GM12878 (cell line): Measurements from ENCODE around the gene B3GALT4. TPM values are rescaled to one million over a fixed set of nuclear protein-coding genes. Genes with fewer than 3 reads are reported as not detected.
A peak's percentile ranks its signal among the peaks of the same experiment; 100 is the strongest.

Experiments
- BACH1 ChIP-seq: fragments of 450-650 bp; IDR thresholded peaks from 2 replicates; pipeline ENCODE4 v1.6.1; 2017; ENCODE audit warnings: mild to moderate bottlenecking, borderline replicate concordance
- JUNB ChIP-seq: IDR thresholded peaks from 2 replicates; pipeline ENCODE4 v1.6.1; 2016; ENCODE audit warnings: antibody characterized with exemption, mild to moderate bottlenecking
- MEF2B ChIP-seq: fragments of 450-650 bp; IDR thresholded peaks from 2 replicates; pipeline ENCODE4 v1.6.1; 2018; ENCODE audit warnings: mild to moderate bottlenecking, moderate library complexity; ENCODE audit not compliant: partially characterized antibody, poor library complexity, severe bottlenecking
- NFIC ChIP-seq: IDR thresholded peaks from 2 replicates; pipeline ENCODE4 v1.6.1; 2012; ENCODE audit warnings: low read depth, mild to moderate bottlenecking, inconsistent platforms, low read length, moderate library complexity
- SMC3 ChIP-seq: IDR thresholded peaks from 2 replicates; pipeline ENCODE4 v1.6.1; 2011; ENCODE audit warnings: low read length, improper control_type of control experiment, borderline replicate concordance
- ZNF217 ChIP-seq: fragments of 450-650 bp; IDR thresholded peaks from 2 replicates; pipeline ENCODE4 v1.6.1; 2017; ENCODE audit warnings: antibody characterized with exemption, mild to moderate bottlenecking
- microRNA-seq: library from miRNA; unstranded; fragments of <30 nt; microRNA quantifications from one replicate; pipeline ENCODE4, GENCODE V29; 2018
- polyA plus RNA-seq, 11 experiments: library from polyadenylated mRNA; depleted of rRNA in 4 of 11; unstranded in 6 of 11; stranded (reverse) in 5 of 11; fragments of >200 nt; fragmentation: Nextera tagmentation in 4 of 11; fragmentation: Illumina TruSeq in 1 of 11; extraction: Ambion mirVana in 4 of 11; extraction: Trizol in 1 of 11; gene quantifications; 1 replicate in 1 of 11; 2 replicates in 10 of 11; pipeline versions ENCODE4 v1.2.1 to v1.2.3, GENCODE V29; 2011 to 2016; ENCODE audit warnings: inconsistent platforms in 2 of 11, missing spikeins in 2 of 11, low read depth in 1 of 11
- total RNA-seq, 4 experiments: library from RNA; depleted of rRNA in 3 of 4; stranded (reverse); fragments of >200 nt in 3 of 4; fragmentation: Illumina TruSeq in 1 of 4; extraction: Trizol in 1 of 4; gene quantifications; 2 replicates each; pipeline versions ENCODE4 v1.2.1 to v1.2.3, GENCODE V29; 2013 to 2021

The B3GALT4 gene
- total and polyA plus RNA-seq, 10 of the 15 experiments (the other 5 are each of a cell fraction or from before 2014, with no cell fraction given) = 0.27 to 8.2 (median 2.6) TPM

- TF ChIP-seq NFIC (peak; percentile 33; the same call in 1 of the 2 replicates), SMC3 (no peak), ZNF217 (peak; percentile 29; the same call in 1 of the 2 replicates), MEF2B (peak; percentile 75), JUNB (peak; percentile 14; the same call in 1 of the 2 replicates), BACH1 (no peak)
Observed at GRCh38 chr6:33324125-33324524, 47.2 kb downstream of the B3GALT4 start (continued).

Small RNA genes within 50 kb of the gene (microRNA-seq; reads per million reads assigned to microRNA genes)
- gene MIR6834 (not detected), gene MIR6873 (not detected)

Other genes starting within 250 kb of the B3GALT4 start
Only the 7 nearest of the 20 such genes appear.
- gene VPS52, start 5.2 kb upstream of the B3GALT4 start, total RNA-seq (2014; rRNA removed) = 32.4 and 33.9 TPM in 2 replicates
- 20.9 and 22.1 TPM in 2 replicates for gene VPS52, start 5.2 kb upstream of the B3GALT4 start, total RNA-seq (2014; rRNA removed; fragmentation: Illumina TruSeq; extraction: Trizol)
- gene VPS52, start 5.2 kb upstream of the B3GALT4 start, total RNA-seq (2021) = 36.1 and 38.1 TPM in 2 replicates
- gene VPS52, start 5.2 kb upstream of the B3GALT4 start, polyA plus RNA-seq (2011; rRNA removed) = 29.7 and 52.7 TPM in 2 replicates
- gene VPS52, start 5.2 kb upstream of the B3GALT4 start, polyA plus RNA-seq (2014; fragmentation: Illumina TruSeq; extraction: Trizol) = 34.1 and 47.1 TPM in 2 replicates
- gene VPS52, start 5.2 kb upstream of the B3GALT4 start, polyA plus RNA-seq (2014; fragmentation: Nextera tagmentation; extraction: Ambion mirVana) = 10 to 100 TPM; 11.3 to 13.2 TPM
- 47.0 and 51.2 TPM in 2 replicates for gene VPS52, start 5.2 kb upstream of the B3GALT4 start, polyA plus RNA-seq (2014; rRNA removed)
- 10 to 100 TPM; 36.0 to 37.3 TPM for gene VPS52, start 5.2 kb upstream of the B3GALT4 start, polyA plus RNA-seq (2016; fragmentation: Nextera tagmentation; extraction: Ambion mirVana)
- 6,753 and 7,288 TPM in 2 replicates for gene RPS18, start 5.0 kb upstream of the B3GALT4 start, total RNA-seq (2014; rRNA removed)
- 7,180 and 7,566 TPM in 2 replicates for gene RPS18, start 5.0 kb upstream of the B3GALT4 start, total RNA-seq (2014; rRNA removed; fragmentation: Illumina TruSeq; extraction: Trizol)
- gene RPS18, start 5.0 kb upstream of the B3GALT4 start, total RNA-seq (2021) = 5,526 and 5,774 TPM in 2 replicates
- 8,077 and 9,878 TPM in 2 replicates for gene RPS18, start 5.0 kb upstream of the B3GALT4 start, polyA plus RNA-seq (2011; rRNA removed)
- 7,632 and 8,884 TPM in 2 replicates for gene RPS18, start 5.0 kb upstream of the B3GALT4 start, polyA plus RNA-seq (2014; fragmentation: Illumina TruSeq; extraction: Trizol)
- over 10,000 TPM; 17,270 to 20,828 TPM for gene RPS18, start 5.0 kb upstream of the B3GALT4 start, polyA plus RNA-seq (2014; fragmentation: Nextera tagmentation; extraction: Ambion mirVana)
- gene RPS18, start 5.0 kb upstream of the B3GALT4 start, polyA plus RNA-seq (2014; rRNA removed) = 9,185 and 10,303 TPM in 2 replicates
- gene RPS18, start 5.0 kb upstream of the B3GALT4 start, polyA plus RNA-seq (2016; fragmentation: Nextera tagmentation; extraction: Ambion mirVana) = 1,000 to 10,000 TPM; 4,228 to 4,318 TPM
- gene WDR46, start 12.1 kb downstream of the B3GALT4 start, total RNA-seq (2014; rRNA removed) = 82.7 and 98.4 TPM in 2 replicates
- 93.9 and 98.0 TPM in 2 replicates for gene WDR46, start 12.1 kb downstream of the B3GALT4 start, total RNA-seq (2014; rRNA removed; fragmentation: Illumina TruSeq; extraction: Trizol)
- gene WDR46, start 12.1 kb downstream of the B3GALT4 start, total RNA-seq (2021) = 90.4 and 96.4 TPM in 2 replicates
- gene WDR46, start 12.1 kb downstream of the B3GALT4 start, polyA plus RNA-seq (2011; rRNA removed) = 31.7 and 50.0 TPM in 2 replicates
- gene WDR46, start 12.1 kb downstream of the B3GALT4 start, polyA plus RNA-seq (2014; fragmentation: Illumina TruSeq; extraction: Trizol) = 58.9 and 66.9 TPM in 2 replicates
- 10 to 100 TPM; 10.1 to 23.5 TPM for gene WDR46, start 12.1 kb downstream of the B3GALT4 start, polyA plus RNA-seq (2014; fragmentation: Nextera tagmentation; extraction: Ambion mirVana)
- 75.5 and 88.6 TPM in 2 replicates for gene WDR46, start 12.1 kb downstream of the B3GALT4 start, polyA plus RNA-seq (2014; rRNA removed)
- gene WDR46, start 12.1 kb downstream of the B3GALT4 start, polyA plus RNA-seq (2016; fragmentation: Nextera tagmentation; extraction: Ambion mirVana) = 100 to 1,000 TPM; 134 to 147 TPM
- gene PFDN6, start 12.5 kb downstream of the B3GALT4 start, total RNA-seq (2014; rRNA removed) = 110 and 131 TPM in 2 replicates
- 134 and 141 TPM in 2 replicates for gene PFDN6, start 12.5 kb downstream of the B3GALT4 start, total RNA-seq (2014; rRNA removed; fragmentation: Illumina TruSeq; extraction: Trizol)
- 87.8 and 91.8 TPM in 2 replicates for gene PFDN6, start 12.5 kb downstream of the B3GALT4 start, total RNA-seq (2021)
- gene PFDN6, start 12.5 kb downstream of the B3GALT4 start, polyA plus RNA-seq (2011; rRNA removed) = 73.4 and 83.5 TPM in 2 replicates
- gene PFDN6, start 12.5 kb downstream of the B3GALT4 start, polyA plus RNA-seq (2014; fragmentation: Illumina TruSeq; extraction: Trizol) = 168 and 182 TPM in 2 replicates
- 1 to 10 TPM; 3.1 to 5.7 TPM for gene PFDN6, start 12.5 kb downstream of the B3GALT4 start, polyA plus RNA-seq (2014; fragmentation: Nextera tagmentation; extraction: Ambion mirVana)
- 164 and 165 TPM in 2 replicates for gene PFDN6, start 12.5 kb downstream of the B3GALT4 start, polyA plus RNA-seq (2014; rRNA removed)
- 10 to 100 TPM; 27.7 to 35.7 TPM for gene PFDN6, start 12.5 kb downstream of the B3GALT4 start, polyA plus RNA-seq (2016; fragmentation: Nextera tagmentation; extraction: Ambion mirVana)
- 7.1 and 7.2 TPM in 2 replicates for gene RGL2, start 21.8 kb downstream of the B3GALT4 start, total RNA-seq (2014; rRNA removed)
- gene RGL2, start 21.8 kb downstream of the B3GALT4 start, total RNA-seq (2014; rRNA removed; fragmentation: Illumina TruSeq; extraction: Trizol) = 5.7 and 6.9 TPM in 2 replicates
- 17.8 and 21.2 TPM in 2 replicates for gene RGL2, start 21.8 kb downstream of the B3GALT4 start, total RNA-seq (2021)
- 11.4 and 15.5 TPM in 2 replicates for gene RGL2, start 21.8 kb downstream of the B3GALT4 start, polyA plus RNA-seq (2011; rRNA removed)
- 5.2 and 9.0 TPM in 2 replicates for gene RGL2, start 21.8 kb downstream of the B3GALT4 start, polyA plus RNA-seq (2014; fragmentation: Illumina TruSeq; extraction: Trizol)
- 1 to 10 TPM in 1 of 2 experiments, under 1 TPM in 1; 0.84 to 2.7 TPM for gene RGL2, start 21.8 kb downstream of the B3GALT4 start, polyA plus RNA-seq (2014; fragmentation: Nextera tagmentation; extraction: Ambion mirVana)
- gene RGL2, start 21.8 kb downstream of the B3GALT4 start, polyA plus RNA-seq (2014; rRNA removed) = 14.5 and 18.1 TPM in 2 replicates
- gene RGL2, start 21.8 kb downstream of the B3GALT4 start, polyA plus RNA-seq (2016; fragmentation: Nextera tagmentation; extraction: Ambion mirVana) = 1 to 10 TPM; 5.2 to 6.5 TPM
- gene TAPBP, start 37.0 kb downstream of the B3GALT4 start, total RNA-seq (2014; rRNA removed) = 107 and 118 TPM in 2 replicates
- gene TAPBP, start 37.0 kb downstream of the B3GALT4 start, total RNA-seq (2014; rRNA removed; fragmentation: Illumina TruSeq; extraction: Trizol) = 44.0 and 46.7 TPM in 2 replicates
- 210 and 219 TPM in 2 replicates for gene TAPBP, start 37.0 kb downstream of the B3GALT4 start, total RNA-seq (2021)
- gene TAPBP, start 37.0 kb downstream of the B3GALT4 start, polyA plus RNA-seq (2011; rRNA removed) = 20.7 and 40.7 TPM in 2 replicates
- gene TAPBP, start 37.0 kb downstream of the B3GALT4 start, polyA plus RNA-seq (2014; fragmentation: Illumina TruSeq; extraction: Trizol) = 35.4 and 49.4 TPM in 2 replicates
- gene TAPBP, start 37.0 kb downstream of the B3GALT4 start, polyA plus RNA-seq (2014; fragmentation: Nextera tagmentation; extraction: Ambion mirVana) = 10 to 100 TPM; 14.6 to 30.0 TPM
- gene TAPBP, start 37.0 kb downstream of the B3GALT4 start, polyA plus RNA-seq (2014; rRNA removed) = 108 and 138 TPM in 2 replicates
- gene TAPBP, start 37.0 kb downstream of the B3GALT4 start, polyA plus RNA-seq (2016; fragmentation: Nextera tagmentation; extraction: Ambion mirVana) = 100 to 1,000 TPM; 107 TPM
- 8.9 and 9.3 TPM in 2 replicates for gene ZBTB22, start 40.6 kb downstream of the B3GALT4 start, total RNA-seq (2014; rRNA removed)
- gene ZBTB22, start 40.6 kb downstream of the B3GALT4 start, total RNA-seq (2014; rRNA removed; fragmentation: Illumina TruSeq; extraction: Trizol) = 5.9 and 6.2 TPM in 2 replicates
- gene ZBTB22, start 40.6 kb downstream of the B3GALT4 start, total RNA-seq (2021) = 9.7 and 12.0 TPM in 2 replicates
- 3.2 and 5.1 TPM in 2 replicates for gene ZBTB22, start 40.6 kb downstream of the B3GALT4 start, polyA plus RNA-seq (2011; rRNA removed)
- 3.8 and 4.4 TPM in 2 replicates for gene ZBTB22, start 40.6 kb downstream of the B3GALT4 start, polyA plus RNA-seq (2014; fragmentation: Illumina TruSeq; extraction: Trizol)
- gene ZBTB22, start 40.6 kb downstream of the B3GALT4 start, polyA plus RNA-seq (2014; fragmentation: Nextera tagmentation; extraction: Ambion mirVana) = under 1 TPM; 0.11 to 0.62 TPM
- gene ZBTB22, start 40.6 kb downstream of the B3GALT4 start, polyA plus RNA-seq (2014; rRNA removed) = 9.8 and 9.9 TPM in 2 replicates
- 1 to 10 TPM; 4.1 to 4.5 TPM for gene ZBTB22, start 40.6 kb downstream of the B3GALT4 start, polyA plus RNA-seq (2016; fragmentation: Nextera tagmentation; extraction: Ambion mirVana)